ENCODE results near the gene HDAC5.

DNA sequence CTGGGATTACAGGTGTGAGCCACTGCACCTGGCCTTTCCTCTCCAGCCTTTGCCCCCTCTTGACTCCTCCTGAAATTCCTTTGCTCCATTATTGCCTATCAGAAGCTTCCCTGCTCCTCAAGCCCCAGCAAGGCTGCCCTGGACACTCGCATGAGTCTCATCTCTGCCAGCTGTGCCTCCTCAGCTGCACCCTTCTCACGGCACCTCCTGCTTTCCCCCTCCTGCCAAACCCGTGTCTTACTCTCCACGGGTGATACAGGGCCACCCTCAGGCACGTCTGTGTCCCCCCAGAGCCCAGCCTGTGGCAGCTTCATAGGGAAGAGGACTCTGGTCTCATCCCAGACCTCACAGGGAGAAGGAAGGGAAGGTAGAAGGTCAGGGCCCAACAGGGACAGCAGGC is 37.5 kb downstream of the HDAC5 start:
- TF ChIP-seq, protein P1, sequence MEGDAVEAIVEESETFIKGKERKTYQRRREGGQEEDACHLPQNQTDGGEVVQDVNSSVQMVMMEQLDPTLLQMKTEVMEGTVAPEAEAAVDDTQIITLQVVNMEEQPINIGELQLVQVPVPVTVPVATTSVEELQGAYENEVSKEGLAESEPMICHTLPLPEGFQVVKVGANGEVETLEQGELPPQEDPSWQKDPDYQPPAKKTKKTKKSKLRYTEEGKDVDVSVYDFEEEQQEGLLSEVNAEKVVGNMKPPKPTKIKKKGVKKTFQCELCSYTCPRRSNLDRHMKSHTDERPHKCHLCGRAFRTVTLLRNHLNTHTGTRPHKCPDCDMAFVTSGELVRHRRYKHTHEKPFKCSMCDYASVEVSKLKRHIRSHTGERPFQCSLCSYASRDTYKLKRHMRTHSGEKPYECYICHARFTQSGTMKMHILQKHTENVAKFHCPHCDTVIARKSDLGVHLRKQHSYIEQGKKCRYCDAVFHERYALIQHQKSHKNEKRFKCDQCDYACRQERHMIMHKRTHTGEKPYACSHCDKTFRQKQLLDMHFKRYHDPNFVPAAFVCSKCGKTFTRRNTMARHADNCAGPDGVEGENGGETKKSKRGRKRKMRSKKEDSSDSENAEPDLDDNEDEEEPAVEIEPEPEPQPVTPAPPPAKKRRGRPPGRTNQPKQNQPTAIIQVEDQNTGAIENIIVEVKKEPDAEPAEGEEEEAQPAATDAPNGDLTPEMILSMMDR (IDR thresholded peaks at IDR 0.05): no peak
- no peak for TF ChIP-seq POLR2A (IDR thresholded peaks at IDR 0.05)
